T follicular helper cell (primary cell): Measurements from ENCODE around the gene SERPINI2.
"Not testable (repeated sequence)": the region's sequence is repeated elsewhere in the genome, so short reads cannot be mapped to it uniquely, and the experiment has no call there.

Experiments used
- DNase-seq: peaks from one replicate; pipeline ENCODE4 v3.0.0-alpha.2; 2020; ENCODE audit warnings: low read depth

SERPINI2 gene

DNA sequence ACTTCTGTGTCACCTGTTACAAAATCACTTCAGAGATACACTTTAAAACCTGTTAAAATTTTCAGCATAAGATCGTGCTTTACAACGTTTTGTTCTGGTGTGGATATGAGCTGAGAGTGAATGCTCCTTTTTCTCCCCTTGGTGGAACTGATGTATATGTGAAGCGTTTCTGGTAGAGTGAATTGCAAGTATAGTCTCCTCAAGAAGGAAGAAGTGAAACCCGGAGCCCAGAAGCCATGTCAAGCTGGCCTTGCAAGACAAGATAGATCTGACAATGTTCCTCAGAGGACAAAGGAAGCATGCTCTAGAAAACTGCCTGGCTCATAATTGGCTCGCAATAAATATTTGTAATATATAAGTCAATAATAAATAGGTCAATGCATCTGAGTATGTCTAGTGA lies 23.6 kb downstream of the SERPINI2 start:
- DNase-seq: no peak

DNA sequence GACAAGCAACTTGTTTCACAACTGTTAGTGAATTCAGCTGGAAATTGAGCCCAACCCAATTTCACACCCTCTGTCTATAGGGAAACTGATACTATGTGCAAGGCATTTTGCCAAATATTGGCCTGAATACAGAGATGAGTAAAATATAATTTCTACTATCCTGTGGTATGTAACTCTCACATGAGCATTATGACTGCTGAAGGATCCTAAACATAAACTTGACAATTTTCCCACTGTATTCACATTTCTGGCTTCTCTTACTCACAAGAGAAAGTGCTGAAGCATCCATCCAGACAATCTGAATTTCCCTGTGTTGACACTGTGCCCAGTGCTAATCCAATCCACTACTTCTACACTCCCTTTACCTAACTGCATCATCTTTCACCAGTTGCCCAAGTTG lies 28.4 kb downstream of the SERPINI2 start:
- DNase-seq: no peak

- DNase-seq: no peak
These were observed 32.6 kb downstream of the SERPINI2 start for GRCh38 chr3:167441256-167441655.

- no peak for DNase-seq
These were observed 36.3 kb downstream of the SERPINI2 start for GRCh38 chr3:167437428-167438139.

DNA sequence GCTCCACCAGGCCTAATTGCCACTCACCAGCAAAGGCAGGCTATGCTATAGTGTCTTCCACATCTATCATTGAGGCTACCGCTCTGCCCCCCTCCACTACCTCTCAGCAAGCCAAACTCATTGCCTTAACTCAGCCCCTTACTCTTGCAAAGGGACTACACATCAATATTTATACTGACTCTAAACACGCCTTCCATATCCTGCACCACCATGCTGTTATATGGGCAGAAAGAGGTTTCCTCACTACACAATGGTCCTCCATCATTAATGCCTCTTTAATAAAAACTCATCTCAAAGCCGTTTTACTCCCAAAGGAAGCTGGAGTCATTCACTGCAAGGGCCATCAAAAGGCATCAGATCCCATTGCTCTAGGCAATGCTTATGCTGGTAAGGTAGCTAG lies 46.9 kb downstream of the SERPINI2 start:
- not testable (repeated sequence) for DNase-seq

DNA sequence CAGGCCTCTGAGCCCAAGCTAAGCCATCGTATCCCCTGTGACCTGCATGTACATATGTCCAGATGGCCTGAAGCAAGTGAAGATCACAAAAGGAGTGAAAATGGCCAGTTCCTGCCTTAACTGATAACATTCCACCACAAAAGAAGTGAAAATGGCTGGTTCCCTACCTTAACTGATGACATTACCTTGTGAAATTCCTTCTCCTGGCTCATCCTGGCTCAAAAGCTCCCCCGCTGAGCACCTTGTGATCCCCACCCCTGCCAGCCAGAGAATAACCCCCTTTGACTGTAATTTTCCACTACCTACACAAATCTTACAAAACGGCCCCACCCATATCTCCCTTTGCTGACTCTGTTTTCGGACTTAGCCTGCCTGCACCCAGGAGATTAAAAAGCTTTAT lies 51.4 kb downstream of the SERPINI2 start:
- DNase-seq: not testable (repeated sequence)

DNA sequence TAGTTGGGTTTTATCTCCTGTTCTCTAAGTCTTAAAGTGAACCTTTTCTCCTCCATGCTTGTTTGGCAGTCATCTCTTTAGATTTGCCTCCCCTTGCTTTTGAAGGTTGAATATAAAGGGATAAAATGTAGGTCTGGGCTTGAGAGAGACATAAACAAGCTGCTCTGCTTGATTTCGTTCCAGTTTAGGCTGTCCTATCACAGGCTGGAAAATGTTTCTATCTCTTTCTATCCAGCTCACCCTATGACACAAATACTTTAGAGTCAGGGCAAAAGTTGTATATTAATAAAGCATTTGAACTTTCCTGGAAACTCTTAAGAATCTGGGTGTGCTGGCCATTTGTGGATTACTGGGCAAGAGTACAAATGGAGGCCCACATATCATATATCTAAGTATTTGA lies 64.2 kb downstream of the SERPINI2 start:
- DNase-seq: no peak

- no peak for DNase-seq
These were observed 66.9 kb downstream of the SERPINI2 start for GRCh38 chr3:167406876-167407492.

DNA sequence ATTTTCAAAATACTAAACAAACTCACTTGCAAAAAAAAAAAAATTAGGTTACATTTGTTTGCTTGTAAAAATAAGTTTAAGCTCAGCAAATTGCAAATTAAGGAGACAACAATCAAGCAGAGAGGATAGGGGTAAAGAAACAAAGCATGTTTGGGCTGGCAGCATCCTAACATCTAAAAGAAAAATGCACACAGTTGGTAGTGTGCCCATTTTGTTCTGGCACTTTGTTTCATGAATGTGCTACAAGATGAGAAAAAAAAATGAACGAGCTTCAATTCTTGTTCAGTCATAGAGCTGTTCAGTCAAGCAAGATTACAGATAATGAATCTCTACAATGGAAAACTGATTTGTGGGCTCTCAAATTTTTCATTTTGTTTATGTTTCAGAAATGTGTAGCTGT lies 76.0 kb downstream of the SERPINI2 start:
- DNase-seq: no peak

GRCh38 chr3:167396075-167396474 lies 77.8 kb downstream of the SERPINI2 start:
- DNase-seq: no peak

- no peak for DNase-seq
These were observed 79.8 kb downstream of the SERPINI2 start for GRCh38 chr3:167394003-167394402.
